ENCODE results near the gene YEATS2.

YEATS2 gene

DNA sequence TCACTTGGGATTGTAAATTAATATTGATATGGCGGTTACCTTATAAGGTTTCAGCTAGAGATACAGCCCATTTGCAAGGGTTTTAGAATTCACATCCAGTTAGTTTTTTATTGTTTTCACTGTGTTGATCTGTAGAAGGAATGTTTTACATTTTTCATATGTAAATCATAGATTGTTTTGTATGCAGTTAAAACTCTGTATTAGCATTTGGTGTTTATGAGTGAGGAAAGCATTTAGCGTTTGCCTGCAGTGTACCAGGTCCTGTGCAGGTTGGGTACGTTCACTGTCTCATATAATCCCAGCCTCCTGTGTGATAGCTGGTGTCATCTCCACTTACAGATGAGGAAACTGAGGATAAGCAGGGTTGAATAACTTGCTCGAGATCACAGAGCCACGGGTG is 104.0 kb downstream of the YEATS2 start:
- intact Hi-C loops (cut with DNase I; ENCODE audit: low total_unique reads) = no loop called here
- Histone ChIP-seq H3K36me3 (peaks cover 58 to 97% (median 83%) of the 10 kb centered on the region in 3 donors), H3K27ac (no peak overlapping the region)

GRCh38 chr3:183802989-183803388 is 105.4 kb downstream of the YEATS2 start:
- DNase-seq = no peak
- H3K27ac ChIP-seq = no peak overlapping the region
- H3K4me3 ChIP-seq = no peak overlapping the region
- no peaks in the 10 kb centered on the region for H3K9me3 ChIP-seq
- no peaks in the 10 kb centered on the region for H3K4me1 ChIP-seq
- no peaks in the 10 kb centered on the region for H3K27me3 ChIP-seq
- peaks cover 67 to 99% (median 94%) of the 10 kb centered on the region in 3 donors for H3K36me3 ChIP-seq
- intact Hi-C loops (cut with DNase I; ENCODE audit: low total_unique reads) = no loop called here
- no peak for TF ChIP-seq CTCF (IDR thresholded peaks at IDR 0.05)

More for the DNA sequence above, 104.0 kb downstream of the YEATS2 start:
- Histone ChIP-seq H3K9me3 (no peaks in the 10 kb centered on the region), H3K4me3 (no peak overlapping the region), H3K27me3 (no peaks in the 10 kb centered on the region), H3K4me1 (no peaks in the 10 kb centered on the region)
- no peak for DNase-seq
- no peak for TF ChIP-seq CTCF (IDR thresholded peaks at IDR 0.05)

GRCh38 chr3:183807209-183807728 is 109.7 kb downstream of the YEATS2 start:
- Histone ChIP-seq H3K27me3 (no peaks in the 10 kb centered on the region), H3K4me1 (no peaks in the 10 kb centered on the region), H3K36me3 (peaks cover 54 to 99% (median 97%) of the 10 kb centered on the region in 3 donors), H3K27ac (no peak overlapping the region), H3K4me3 (no peak overlapping the region), H3K9me3 (no peaks in the 10 kb centered on the region)
- intact Hi-C loops (cut with DNase I; ENCODE audit: low total_unique reads) = no loop called here
- DNase-seq = no peak
- no peak for TF ChIP-seq CTCF (IDR thresholded peaks at IDR 0.05)

DNA sequence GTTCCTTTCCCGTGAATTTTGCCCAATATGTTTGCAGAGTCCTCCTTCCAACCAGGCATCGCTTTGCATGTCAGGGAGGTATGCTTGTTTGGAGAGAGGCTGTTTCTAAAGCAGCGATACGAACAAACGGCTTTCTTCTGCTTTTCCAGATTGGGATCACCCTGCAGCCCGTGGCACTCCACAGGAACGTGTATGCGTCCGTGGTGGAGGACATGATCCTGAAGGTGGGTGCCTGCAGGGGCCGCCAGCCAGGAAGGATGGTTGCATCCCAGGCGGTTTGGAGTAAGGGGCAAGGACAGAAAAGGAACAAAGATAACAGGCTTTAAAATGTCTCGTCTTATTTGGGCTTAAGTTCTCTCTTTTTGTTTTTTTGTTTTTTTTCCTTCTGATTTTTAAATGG is 110.3 kb downstream of the YEATS2 start:
- H3K4me1 ChIP-seq = no peaks in the 10 kb centered on the region
- DNase-seq = no peak
- intact Hi-C loops (cut with DNase I; ENCODE audit: low total_unique reads) = no loop called here
- TF ChIP-seq CTCF (IDR thresholded peaks at IDR 0.05) = no peak
- no peaks in the 10 kb centered on the region for H3K27me3 ChIP-seq
- H3K27ac ChIP-seq = no peak overlapping the region
- H3K9me3 ChIP-seq = no peaks in the 10 kb centered on the region
- H3K4me3 ChIP-seq = no peak overlapping the region
- H3K36me3 ChIP-seq = peaks cover 52 to 99% (median 92%) of the 10 kb centered on the region in 3 donors

DNA sequence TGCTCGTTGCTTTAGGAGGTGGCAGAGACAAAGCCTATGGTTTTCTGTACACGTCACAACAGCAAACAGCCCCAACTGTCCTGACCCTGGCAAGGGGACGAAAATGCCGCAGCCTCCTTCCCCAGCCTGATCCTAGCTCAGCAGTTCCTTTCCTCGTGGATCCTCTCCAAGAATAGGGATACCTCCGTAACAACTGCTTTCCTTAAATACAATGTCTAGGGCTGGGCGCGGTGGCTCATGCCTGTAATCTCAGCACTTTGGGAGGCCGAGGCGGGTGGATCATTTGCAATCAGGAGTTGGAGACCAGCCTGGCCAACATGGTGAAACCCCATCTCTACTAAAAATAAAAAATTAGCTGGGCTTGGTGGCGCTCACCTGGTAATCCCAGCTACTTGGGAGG is 110.8 kb downstream of the YEATS2 start:
- TF ChIP-seq CTCF (IDR thresholded peaks at IDR 0.05) = no peak
- intact Hi-C loops (cut with DNase I; ENCODE audit: low total_unique reads) = no loop called here
- H3K4me1 ChIP-seq = no peaks in the 10 kb centered on the region
- no peak overlapping the region for H3K27ac ChIP-seq
- H3K4me3 ChIP-seq = no peak overlapping the region
- no peaks in the 10 kb centered on the region for H3K9me3 ChIP-seq
- H3K36me3 ChIP-seq = peaks cover 47 to 95% (median 92%) of the 10 kb centered on the region in 3 donors
- H3K27me3 ChIP-seq = no peaks in the 10 kb centered on the region
- DNase-seq = no peak

DNA sequence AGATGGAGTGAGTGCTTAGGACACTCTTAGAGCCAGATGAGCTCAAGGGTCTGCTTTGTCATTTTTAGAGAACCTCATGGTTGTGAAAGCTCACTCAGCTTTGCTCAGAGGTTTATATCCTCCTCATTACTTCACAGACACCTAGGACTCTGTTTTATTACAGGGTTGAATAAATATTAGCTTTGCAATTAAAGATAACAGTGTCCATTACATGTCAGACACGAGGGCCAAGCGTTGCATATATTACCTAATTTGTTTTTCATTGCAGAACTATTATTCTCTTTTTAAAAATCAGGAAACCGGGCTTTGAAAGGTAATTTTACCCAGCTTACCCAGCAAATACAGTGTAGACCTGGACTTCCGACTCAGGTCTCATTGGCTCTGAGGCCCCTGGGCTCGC is 111.7 kb downstream of the YEATS2 start:
- Histone ChIP-seq H3K27ac (no peak overlapping the region), H3K4me1 (no peaks in the 10 kb centered on the region), H3K9me3 (no peaks in the 10 kb centered on the region), H3K27me3 (no peaks in the 10 kb centered on the region), H3K4me3 (no peak overlapping the region), H3K36me3 (peaks cover 41 to 86% (median 83%) of the 10 kb centered on the region in 3 donors)
- TF ChIP-seq CTCF (IDR thresholded peaks at IDR 0.05) = no peak
- DNase-seq = no peak
- intact Hi-C loops (cut with DNase I; ENCODE audit: low total_unique reads) = no loop called here

Data from tibial artery (tissue), 4 donors.